ENCODE results near the gene STRA6.

DNA sequence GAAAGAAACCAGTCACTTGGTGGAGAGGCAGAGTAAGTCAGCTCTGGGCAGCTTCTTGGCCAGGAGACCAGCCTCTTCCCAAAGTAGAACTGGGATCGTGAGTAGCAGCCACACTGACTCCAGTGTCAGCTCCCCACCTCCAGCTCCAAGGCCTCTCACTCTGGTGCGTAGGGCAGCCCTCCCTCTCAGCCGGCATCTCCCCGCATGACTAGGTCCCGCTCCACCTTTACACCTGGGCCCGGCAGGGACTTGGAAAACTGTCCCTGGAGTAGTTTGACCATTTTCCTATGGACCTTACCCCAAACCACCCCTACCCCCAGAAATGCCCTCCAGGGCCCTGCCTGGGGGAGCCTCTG, 3.3 kb downstream of the STRA6 start:
- no peak for TF ChIP-seq CTCF (IDR thresholded peaks at IDR 0.05 in 2 of 3, conservative IDR thresholded peaks at IDR 0.05 in 1 of 3; ENCODE audit: borderline replicate concordance in 1 of 3, insufficient read depth in 1 of 3, low read depth in 2 of 3, low read length in 2 of 3)
- TF ChIP-seq, protein P1, sequence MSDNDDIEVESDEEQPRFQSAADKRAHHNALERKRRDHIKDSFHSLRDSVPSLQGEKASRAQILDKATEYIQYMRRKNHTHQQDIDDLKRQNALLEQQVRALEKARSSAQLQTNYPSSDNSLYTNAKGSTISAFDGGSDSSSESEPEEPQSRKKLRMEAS (IDR thresholded peaks at IDR 0.05) = no peak
- no peak for TF ChIP-seq EZH2 (IDR thresholded peaks at IDR 0.05)
- TF ChIP-seq RAD21 (IDR thresholded peaks at IDR 0.05; ENCODE audit: low read depth) = no peak
- no peak for TF ChIP-seq POLR2AphosphoS5 (IDR thresholded peaks at IDR 0.05; ENCODE audit: low read depth, low read length)
- TF ChIP-seq SRF (IDR thresholded peaks at IDR 0.05; ENCODE audit: low read depth) = no peak
- TF ChIP-seq POLR2A (IDR thresholded peaks at IDR 0.05; ENCODE audit: borderline replicate concordance, extremely low read depth, insufficient read depth, insufficient read length) = no peak

Data from HCT116 (cell line).